Sigmoid colon (tissue), 7 donors: Measurements from ENCODE around the gene CACNA2D3. TPM values are rescaled to one million over a fixed set of nuclear protein-coding genes. Genes with fewer than 3 reads are reported as not detected.

Experiments used
- DNase-seq: peaks from one replicate; pipeline ENCODE4 v3.0.0-alpha.2; 2019
- H3K27ac ChIP-seq, 4 donors: fragments of 200-600 bp; sonication (generic); one replicate each; pipeline ENCODE4 v1.5.1; 2016 to 2019; ENCODE audit warnings: mild to moderate bottlenecking in 1 of 4
- H3K27me3 ChIP-seq, 3 donors: fragments of 200-600 bp; sonication (generic); one replicate each; pipeline ENCODE4 v1.5.1; 2019; ENCODE audit warnings: mild to moderate bottlenecking in 1 of 3
- H3K36me3 ChIP-seq, 4 donors: fragments of 200-600 bp; sonication (generic); one replicate each; pipeline ENCODE4 v1.5.1; 2016 to 2019
- H3K4me1 ChIP-seq, 4 donors: fragments of 200-600 bp; sonication (generic); one replicate each; pipeline ENCODE4 v1.5.1; 2017 to 2019
- H3K4me3 ChIP-seq, 4 donors: fragments of 200-600 bp; sonication (generic); one replicate each; pipeline ENCODE4 v1.5.1; 2017 to 2019; ENCODE audit warnings: mild to moderate bottlenecking in 2 of 4, moderate library complexity in 1 of 4
- H3K9me3 ChIP-seq, 4 donors: fragments of 200-600 bp in 3 of 4; sonication (generic) in 3 of 4; one replicate each; pipeline versions ENCODE4 v1.5.1 to v1.6.1; 2013 to 2019
- EP300 ChIP-seq, 4 donors: sonication (generic); formaldehyde crosslinking; IDR thresholded peaks; one replicate each; pipeline ENCODE4 v1.6.1; 2017; ENCODE audit warnings: antibody characterized with exemption in 4 of 4
- POLR2A ChIP-seq, 2 donors: fragments of 450-650 bp; IDR thresholded peaks; one replicate each; pipeline ENCODE4 v1.6.1; 2016; ENCODE audit warnings: antibody characterized with exemption in 2 of 2, mild to moderate bottlenecking in 2 of 2, moderate library complexity in 2 of 2
- POLR2AphosphoS5 ChIP-seq, 4 donors: sonication (generic); formaldehyde crosslinking; IDR thresholded peaks; one replicate each; pipeline ENCODE4 v1.6.1; 2017; ENCODE audit warnings: antibody characterized with exemption in 4 of 4
- WGBS, 2 donors: extraction: QIAGEN DNeasy Blood & Tissue Kit; methylation state at CpG; one replicate each; pipeline ENCODE4 v1.1.7; 2013; 5-methylcytosine and 5-hydroxymethylcytosine counted together
- intact Hi-C: fragments of 100-400 bp; cut with DNase I; formaldehyde crosslinking; loops from one replicate; pipeline ENCODE4 v1.15.1; 2023
- polyA plus RNA-seq, 3 donors: library from polyadenylated mRNA; stranded (reverse); fragments of 200-250 nt; gene quantifications; one replicate each; pipeline ENCODE4 v1.2.3, GENCODE V29; 2013
- total RNA-seq, 4 donors: library from RNA; depleted of rRNA; stranded (reverse); fragments of >200 nt; gene quantifications; one replicate each; pipeline ENCODE4 v1.1.0, GENCODE V29; 2016
- TF ChIP-seq, protein P1 (sequence below), 4 experiments: fragments of 450-650 bp in 3 of 4; fragments of 200-600 bp in 1 of 4; IDR thresholded peaks; one replicate each; pipeline ENCODE4 v1.5.1; 2016 to 2019; ENCODE audit warnings: antibody characterized with exemption in 4 of 4, mild to moderate bottlenecking in 3 of 4, moderate library complexity in 2 of 4
- donor health status: healthy with polysubstance abuse.
- donor health status: Bipolar disorder and iron deficiency.
- donor health status: healthy.

The CACNA2D3 gene
- total and polyA plus RNA-seq, 7 donors = 0.32 to 10.2 (median 4.8) TPM; not detected in 1

DNA sequence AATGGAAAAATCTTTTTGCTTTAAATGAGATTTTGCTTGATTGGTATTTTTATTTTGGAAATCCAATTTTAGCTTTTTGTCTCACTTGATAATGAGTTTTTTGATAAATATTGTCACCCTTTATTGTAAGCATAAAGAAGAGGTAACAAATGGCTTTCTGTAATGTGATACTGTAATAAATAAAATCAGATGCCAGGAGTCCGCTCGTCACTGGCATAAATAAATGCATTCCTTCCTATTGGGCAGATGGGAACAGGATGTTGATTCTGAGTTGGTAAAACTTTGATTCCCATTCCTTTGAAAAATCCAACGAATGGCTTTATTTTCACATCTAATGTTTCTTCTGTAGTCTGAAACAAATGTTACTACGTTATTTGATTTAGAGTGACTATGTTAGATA, 59.9 kb downstream of the CACNA2D3 start:
- no peaks in the 10 kb centered on the region for H3K36me3 ChIP-seq
- no peak overlapping the region for H3K27ac ChIP-seq
- TF ChIP-seq POLR2AphosphoS5 (IDR thresholded peaks at IDR 0.05) (no peak), POLR2A (IDR thresholded peaks at IDR 0.05) (no peak)
- no peak for DNase-seq
- H3K27me3 ChIP-seq = no peaks in the 10 kb centered on the region
- intact Hi-C loops = no loop called here
- 66 to 76% methylated on average over 4 of the region's 4 CpGs for WGBS, 2 donors
- H3K4me3 ChIP-seq = no peak overlapping the region
- H3K4me1 ChIP-seq = no peaks in the 10 kb centered on the region
- H3K9me3 ChIP-seq = no peaks in the 10 kb centered on the region

DNA sequence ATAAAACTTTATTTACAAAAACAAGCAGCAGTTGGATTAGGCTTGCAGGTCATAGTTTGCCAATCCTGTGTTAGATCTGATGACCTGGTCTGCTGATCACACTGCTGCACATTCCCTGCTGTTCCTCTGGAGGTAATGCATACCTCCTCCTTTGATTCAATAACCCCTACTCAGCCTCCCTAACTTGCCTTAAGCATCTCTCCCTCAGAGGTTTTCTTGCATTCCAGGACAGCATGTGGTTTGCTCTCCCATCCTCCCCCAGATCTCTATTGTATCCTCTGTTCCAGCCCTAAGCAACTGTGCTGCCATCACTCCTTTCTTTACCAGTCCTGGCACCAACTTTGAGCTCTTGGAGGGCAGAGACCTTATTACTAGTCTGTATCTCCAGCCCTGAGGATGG, 63.4 kb downstream of the CACNA2D3 start:
- H3K4me3 ChIP-seq = no peak overlapping the region
- H3K27me3 ChIP-seq = no peaks in the 10 kb centered on the region
- intact Hi-C loops = no loop called here
- H3K9me3 ChIP-seq = no peaks in the 10 kb centered on the region
- no peaks in the 10 kb centered on the region for H3K4me1 ChIP-seq
- H3K27ac ChIP-seq = no peak overlapping the region
- DNase-seq = no peak
- H3K36me3 ChIP-seq = no peaks in the 10 kb centered on the region
- no peak for TF ChIP-seq POLR2A (IDR thresholded peaks at IDR 0.05)
- TF ChIP-seq POLR2AphosphoS5 (IDR thresholded peaks at IDR 0.05) = no peak
- TF ChIP-seq, protein P1, sequence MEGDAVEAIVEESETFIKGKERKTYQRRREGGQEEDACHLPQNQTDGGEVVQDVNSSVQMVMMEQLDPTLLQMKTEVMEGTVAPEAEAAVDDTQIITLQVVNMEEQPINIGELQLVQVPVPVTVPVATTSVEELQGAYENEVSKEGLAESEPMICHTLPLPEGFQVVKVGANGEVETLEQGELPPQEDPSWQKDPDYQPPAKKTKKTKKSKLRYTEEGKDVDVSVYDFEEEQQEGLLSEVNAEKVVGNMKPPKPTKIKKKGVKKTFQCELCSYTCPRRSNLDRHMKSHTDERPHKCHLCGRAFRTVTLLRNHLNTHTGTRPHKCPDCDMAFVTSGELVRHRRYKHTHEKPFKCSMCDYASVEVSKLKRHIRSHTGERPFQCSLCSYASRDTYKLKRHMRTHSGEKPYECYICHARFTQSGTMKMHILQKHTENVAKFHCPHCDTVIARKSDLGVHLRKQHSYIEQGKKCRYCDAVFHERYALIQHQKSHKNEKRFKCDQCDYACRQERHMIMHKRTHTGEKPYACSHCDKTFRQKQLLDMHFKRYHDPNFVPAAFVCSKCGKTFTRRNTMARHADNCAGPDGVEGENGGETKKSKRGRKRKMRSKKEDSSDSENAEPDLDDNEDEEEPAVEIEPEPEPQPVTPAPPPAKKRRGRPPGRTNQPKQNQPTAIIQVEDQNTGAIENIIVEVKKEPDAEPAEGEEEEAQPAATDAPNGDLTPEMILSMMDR (IDR thresholded peaks at IDR 0.05) = no peak
- no peak for TF ChIP-seq EP300 (IDR thresholded peaks at IDR 0.05)

DNA sequence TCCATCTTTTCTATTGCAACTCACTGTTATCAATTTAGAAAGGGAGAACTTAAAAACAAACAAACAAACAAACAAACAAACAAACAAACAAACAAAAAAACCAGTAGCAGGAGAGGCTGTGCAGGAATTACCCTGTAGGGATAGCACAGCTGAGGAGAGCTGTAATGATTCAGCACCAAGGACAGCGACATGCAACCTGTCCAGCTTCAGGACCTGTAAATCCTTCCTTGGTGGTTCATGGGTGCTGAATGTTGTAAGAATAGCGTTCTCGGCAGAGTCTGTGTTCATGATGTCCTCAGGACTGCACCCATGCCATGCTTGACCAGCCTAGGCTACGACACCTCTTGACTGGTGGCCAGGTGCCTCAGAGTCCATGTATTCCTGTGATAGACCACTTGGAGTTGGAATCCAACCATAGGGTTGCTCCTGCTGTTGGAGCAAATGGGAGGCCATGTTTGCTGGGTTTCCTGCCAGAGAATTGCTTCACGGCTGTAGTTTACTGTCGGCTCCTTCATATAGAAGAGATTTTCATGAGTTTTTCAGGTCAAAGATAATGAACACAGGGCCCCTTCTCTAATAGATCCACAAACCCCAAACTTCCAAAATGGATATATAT, 65.9 kb downstream of the CACNA2D3 start:
- DNase-seq = no peak
- 44 to 61% methylated on average over 6 of the region's 6 CpGs for WGBS, 2 donors
- TF ChIP-seq EP300 (IDR thresholded peaks at IDR 0.05) = no peak
- TF ChIP-seq POLR2A (IDR thresholded peaks at IDR 0.05) = no peak
- TF ChIP-seq, protein P1 (IDR thresholded peaks at IDR 0.05) = no peak
- no peak for TF ChIP-seq POLR2AphosphoS5 (IDR thresholded peaks at IDR 0.05)
- no peak overlapping the region for H3K27ac ChIP-seq
- no peaks in the 10 kb centered on the region for H3K27me3 ChIP-seq
- H3K4me3 ChIP-seq = no peak overlapping the region
- no peaks in the 10 kb centered on the region for H3K36me3 ChIP-seq
- intact Hi-C loops = no loop called here
- no peaks in the 10 kb centered on the region for H3K4me1 ChIP-seq
- no peaks in the 10 kb centered on the region for H3K9me3 ChIP-seq

DNA sequence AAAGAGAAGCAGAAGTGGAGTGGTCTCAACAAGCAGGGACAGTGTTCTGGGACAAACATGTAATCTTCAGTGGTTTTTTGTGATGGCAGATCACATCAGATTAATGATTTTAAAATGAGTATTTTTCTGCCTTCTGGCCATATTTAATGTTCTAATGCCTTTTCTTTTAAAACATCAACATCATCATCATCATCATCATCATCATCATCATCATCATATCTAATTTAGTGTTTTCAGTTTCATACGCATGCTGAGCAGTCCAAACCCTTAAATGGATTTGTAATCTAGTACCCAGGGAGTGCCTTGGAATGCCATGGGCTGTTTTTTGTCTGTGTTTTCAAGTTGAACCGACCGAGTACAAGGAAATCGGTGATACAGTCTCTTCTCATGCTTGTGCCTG, 68.9 kb downstream of the CACNA2D3 start:
- WGBS, 2 donors = 85 to 86% methylated on average over 4 of the region's 4 CpGs
- Histone ChIP-seq H3K4me1 (no peaks in the 10 kb centered on the region), H3K27me3 (no peaks in the 10 kb centered on the region), H3K27ac (no peak overlapping the region), H3K36me3 (no peaks in the 10 kb centered on the region), H3K9me3 (no peaks in the 10 kb centered on the region), H3K4me3 (no peak overlapping the region)
- no peak for DNase-seq
- intact Hi-C loops = no loop called here
- no peak for TF ChIP-seq EP300 (IDR thresholded peaks at IDR 0.05)
- TF ChIP-seq POLR2AphosphoS5 (IDR thresholded peaks at IDR 0.05) = no peak
- TF ChIP-seq, protein P1 (IDR thresholded peaks at IDR 0.05) = no peak
- TF ChIP-seq POLR2A (IDR thresholded peaks at IDR 0.05) = no peak

DNA sequence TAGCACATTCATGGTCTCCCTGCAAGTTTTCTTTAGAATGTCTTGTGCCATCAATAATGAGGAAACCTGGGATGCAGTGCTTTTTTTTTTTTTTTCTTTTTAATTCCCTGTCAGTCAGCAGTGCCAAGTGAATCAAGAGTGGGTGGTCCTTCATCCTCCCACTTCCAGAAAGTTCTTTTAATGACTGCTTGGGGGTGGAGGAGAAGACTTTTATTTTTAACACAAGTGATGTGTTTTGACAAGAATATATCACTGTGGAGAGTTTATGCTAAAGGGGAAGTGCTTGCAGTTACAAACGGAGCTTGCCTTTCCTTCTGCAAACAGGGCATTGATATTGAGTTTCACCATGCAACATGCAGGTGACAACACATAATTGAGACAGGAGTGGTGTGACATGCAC, 69.7 kb downstream of the CACNA2D3 start:
- TF ChIP-seq EP300 (IDR thresholded peaks at IDR 0.05) (no peak), POLR2A (IDR thresholded peaks at IDR 0.05) (no peak), POLR2AphosphoS5 (IDR thresholded peaks at IDR 0.05) (no peak)
- TF ChIP-seq, protein P1 (IDR thresholded peaks at IDR 0.05) = no peak
- intact Hi-C loops = no loop called here
- H3K27ac ChIP-seq = no peak overlapping the region
- H3K27me3 ChIP-seq = no peaks in the 10 kb centered on the region
- no peaks in the 10 kb centered on the region for H3K36me3 ChIP-seq
- no peak overlapping the region for H3K4me3 ChIP-seq
- no peaks in the 10 kb centered on the region for H3K9me3 ChIP-seq
- WGBS, 2 donors = 6 to 10% methylated on average over 1 of the region's 1 CpG
- H3K4me1 ChIP-seq = no peaks in the 10 kb centered on the region
- no peak for DNase-seq
